GM10248 (cell line): ENCODE measurements around the gene OSMR.

Source experiments
- CTCF ChIA-PET: fragments of 300-600 bp; sonication (Branson Sonifier 250); formaldehyde crosslinking; extraction: SDS; loops from one replicate; lab custom pipeline; 2021; ENCODE audit warnings: antibody characterized with exemption; lab: Yijun Ruan, JAX
- POLR2A ChIA-PET: fragments of 350-650 bp; sonication (Branson Sonifier 250); formaldehyde crosslinking; extraction: SDS; loops from one replicate; lab custom pipeline; 2020; ENCODE audit warnings: antibody characterized with exemption; lab: Yijun Ruan, JAX
- DNase-seq: peaks from one replicate; pipeline ENCODE4 v3.0.0; 2012; ENCODE audit errors: extremely low spot score
- CTCF ChIP-seq: IDR thresholded peaks from 2 replicates; pipeline ENCODE4 v1.5.1; 2012; ENCODE audit warnings: mild to moderate bottlenecking, low read depth; ENCODE audit errors: extremely low read depth, missing control alignments, control extremely low read depth

OSMR gene

GRCh38 chr5:38932854-38933408, 87.1 kb downstream of the OSMR start:
- ChIA-PET POLR2A (no interaction called here), CTCF (interaction anchor here (1.4 to 3.1 kb wide), 3 partner anchors 10 to 148 kb away, joined by 3 to 20 read pairs (median 4); no protein-coding TSS in a partner anchor)
- no peak for TF ChIP-seq CTCF
- no peak for DNase-seq

- ChIA-PET POLR2A (no interaction called here), CTCF (interaction anchor here (2.6 kb wide), 1 partner anchor 13 kb away, joined by 13 read pairs; no protein-coding TSS in a partner anchor)
- no peak for TF ChIP-seq CTCF
- no peak for DNase-seq
These were observed 89.6 kb downstream of the OSMR start for GRCh38 chr5:38935437-38935836.

GRCh38 chr5:38936269-38936668, 90.5 kb downstream of the OSMR start:
- ChIA-PET POLR2A (no interaction called here), CTCF (interaction anchor here (1.6 to 2.6 kb wide), 2 partner anchors 9 to 13 kb away, joined by 5 to 13 read pairs; no protein-coding TSS in a partner anchor)
- no peak for DNase-seq
- TF ChIP-seq CTCF: no peak

- ChIA-PET CTCF (no interaction called here), POLR2A (no interaction called here)
- DNase-seq: no peak
- TF ChIP-seq CTCF: no peak
These were observed 92.6 kb downstream of the OSMR start for GRCh38 chr5:38938424-38938823.

GRCh38 chr5:38938973-38939372, 93.2 kb downstream of the OSMR start:
- no peak for DNase-seq
- ChIA-PET CTCF (no interaction called here), POLR2A (no interaction called here)
- TF ChIP-seq CTCF: no peak

- POLR2A ChIA-PET: no interaction called here
These were observed 94.5 kb downstream of the OSMR start for GRCh38 chr5:38940230-38940858.

More at GRCh38 chr5:38940230-38940858, 94.5 kb downstream of the OSMR start:
- DNase-seq: no peak
- CTCF ChIA-PET: no interaction called here
- no peak for TF ChIP-seq CTCF
